BE2C (cell line): Measurements from ENCODE around the gene UBAC1.

Experiments
- DNase-seq: peaks from one replicate; pipeline ENCODE4 v3.0.0-alpha.2; 2020
- H3K27me3 ChIP-seq: fragments of 250-450 bp; sonication (Bioruptor Pico); 2 replicates; pipeline ENCODE4 v1.5.1; 2020; ENCODE audit warnings: mild to moderate bottlenecking
- H3K36me3 ChIP-seq: fragments of 250-450 bp; sonication (Bioruptor Pico); 2 replicates; pipeline ENCODE4 v1.5.1; 2020; ENCODE audit warnings: mild to moderate bottlenecking
- H3K4me1 ChIP-seq: fragments of 250-450 bp; sonication (Bioruptor Pico); 2 replicates; pipeline ENCODE4 v1.5.1; 2020
- H3K4me3 ChIP-seq: 2 replicates; pipeline ENCODE4 v1.5.1; 2011; ENCODE audit warnings: low read depth, low read length
- H3K9me3 ChIP-seq: fragments of 250-450 bp; sonication (Bioruptor Pico); 2 replicates; pipeline ENCODE4 v1.5.1; 2020
- CTCF ChIP-seq: IDR thresholded peaks from 2 replicates; pipeline ENCODE4 v1.5.1; 2012; ENCODE audit warnings: mild to moderate bottlenecking, low read depth, low read length

Gene UBAC1

GRCh38 chr9:135959814-135960213, 1.4 kb downstream of the UBAC1 start:
- TF ChIP-seq CTCF = no peak
- no peaks in the 10 kb centered on the region for H3K36me3 ChIP-seq
- peak overlapping the region; percentile 88 for H3K4me3 ChIP-seq
- H3K9me3 ChIP-seq = no peaks in the 10 kb centered on the region
- H3K27me3 ChIP-seq = no peaks in the 10 kb centered on the region
- H3K4me1 ChIP-seq = peaks cover 6% of the 10 kb centered on the region; the same call in 1 of the 2 replicates
- DNase-seq = no peak

DNA sequence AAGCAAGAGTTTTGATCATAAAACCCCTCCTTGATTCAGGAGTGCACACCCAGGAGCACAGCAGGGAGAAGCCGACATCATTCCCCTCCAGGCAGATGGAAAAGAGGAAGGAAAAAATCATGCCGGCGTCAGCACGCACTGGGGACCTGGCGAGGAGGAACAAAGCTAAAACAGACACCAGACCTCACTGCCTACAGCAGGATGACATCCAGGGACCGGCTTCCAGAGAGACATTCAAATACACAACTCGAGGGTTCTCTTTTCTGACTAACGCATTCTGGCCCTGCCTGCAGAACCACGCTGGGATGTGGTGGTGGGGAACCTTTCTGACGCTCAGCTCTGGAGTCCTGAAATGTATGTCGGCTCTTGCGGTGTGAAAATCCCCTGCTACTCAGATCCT, 2.7 kb downstream of the UBAC1 start:
- peaks cover 10% of the 10 kb centered on the region for H3K36me3 ChIP-seq
- TF ChIP-seq CTCF = no peak
- peaks cover 6% of the 10 kb centered on the region; the same call in 1 of the 2 replicates for H3K4me1 ChIP-seq
- H3K4me3 ChIP-seq = no peak overlapping the region
- no peak for DNase-seq
- H3K27me3 ChIP-seq = no peaks in the 10 kb centered on the region
- no peaks in the 10 kb centered on the region for H3K9me3 ChIP-seq

DNA sequence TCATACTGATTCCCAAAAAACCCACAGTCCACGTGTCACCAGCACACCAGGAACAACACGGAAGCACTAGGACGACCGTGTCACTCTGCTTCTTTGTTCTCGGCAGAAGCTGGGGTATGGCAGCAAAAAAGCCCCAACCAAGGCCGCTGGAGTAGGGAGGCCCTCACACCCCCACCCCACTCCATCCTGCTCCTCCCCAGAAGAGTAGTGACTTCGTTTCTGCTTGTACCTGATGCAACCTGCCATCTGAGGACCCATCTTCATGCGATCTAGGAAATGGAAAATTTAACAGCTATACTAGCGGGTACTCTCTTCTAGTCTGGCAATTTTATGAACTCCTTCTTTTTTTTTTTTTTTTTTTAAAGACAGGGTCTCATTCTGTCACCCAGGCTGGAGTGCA, 3.7 kb downstream of the UBAC1 start:
- H3K36me3 ChIP-seq = peaks cover 19% of the 10 kb centered on the region
- H3K4me3 ChIP-seq = no peak overlapping the region
- no peaks in the 10 kb centered on the region for H3K27me3 ChIP-seq
- DNase-seq = no peak
- H3K9me3 ChIP-seq = no peaks in the 10 kb centered on the region
- peaks cover 6% of the 10 kb centered on the region for H3K4me1 ChIP-seq
- TF ChIP-seq CTCF = no peak

- TF ChIP-seq CTCF = no peak
- Histone ChIP-seq H3K27me3 (no peaks in the 10 kb centered on the region), H3K9me3 (no peaks in the 10 kb centered on the region), H3K36me3 (peaks cover 21% of the 10 kb centered on the region), H3K4me3 (no peak overlapping the region), H3K4me1 (peaks cover 7% of the 10 kb centered on the region)
- DNase-seq = no peak
These were observed 4.4 kb downstream of the UBAC1 start for GRCh38 chr9:135956802-135957174.

- Histone ChIP-seq H3K4me3 (no peak overlapping the region), H3K27me3 (no peaks in the 10 kb centered on the region), H3K36me3 (peaks cover 21% of the 10 kb centered on the region), H3K9me3 (no peaks in the 10 kb centered on the region), H3K4me1 (peaks cover 5% of the 10 kb centered on the region; the same call in 1 of the 2 replicates)
- no peak for TF ChIP-seq CTCF
- no peak for DNase-seq
These were observed 5.0 kb downstream of the UBAC1 start for GRCh38 chr9:135955934-135956801.

GRCh38 chr9:135952664-135953206, 8.4 kb downstream of the UBAC1 start:
- Histone ChIP-seq H3K36me3 (peaks cover 49% of the 10 kb centered on the region), H3K4me3 (no peak overlapping the region)
- TF ChIP-seq CTCF = no peak

More at GRCh38 chr9:135952664-135953206, 8.4 kb downstream of the UBAC1 start:
- H3K27me3 ChIP-seq = no peaks in the 10 kb centered on the region
- no peaks in the 10 kb centered on the region for H3K9me3 ChIP-seq
- H3K4me1 ChIP-seq = peaks cover 5% of the 10 kb centered on the region; the same call in 1 of the 2 replicates
- DNase-seq = no peak
